Left ventricle myocardium inferior (tissue), 1 donor: ENCODE data around the gene STAG3. TPM values are rescaled to one million over a fixed set of nuclear protein-coding genes. Genes with fewer than 3 reads are reported as not detected.
A peak's percentile ranks its signal among the peaks of the same experiment; 100 is the strongest.

Experiments used
- DNase-seq: peaks from one replicate; pipeline ENCODE4 v3.0.0-alpha.2; 2020
- H3K27ac ChIP-seq: fragments of 200-600 bp; replicated peaks from 2 replicates; pipeline ENCODE4 v1.8.0; 2021
- H3K27me3 ChIP-seq: fragments of 200-600 bp; 2 replicates; pipeline ENCODE4 v1.8.0; 2021; ENCODE audit warnings: low read depth
- H3K36me3 ChIP-seq: fragments of 200-600 bp; 2 replicates; pipeline ENCODE4 v1.8.0; 2021
- H3K4me1 ChIP-seq: fragments of 200-600 bp; 2 replicates; pipeline ENCODE4 v1.8.0; 2021
- H3K4me3 ChIP-seq: fragments of 200-600 bp; 2 replicates; pipeline ENCODE4 v1.8.0; 2021; ENCODE audit warnings: mild to moderate bottlenecking, moderate library complexity
- H3K9me3 ChIP-seq: fragments of 200-600 bp; replicated peaks from 2 replicates; pipeline ENCODE4 v1.8.0; 2021
- intact Hi-C: fragments of 100-400 bp; cut with micrococcal nuclease; formaldehyde crosslinking; loops from one replicate; pipeline ENCODE4 v1.11.0; 2022
- total RNA-seq: library from RNA; stranded (reverse); fragmentation: NEBNext Ultra II Directional; extraction: Animal tissue kit (Norgen Biotek cat#: 25700); gene quantifications from one replicate; pipeline ENCODE4 v1.2.1, GENCODE V29; 2021
- TF ChIP-seq, protein P1 (sequence below): fragments of 200-600 bp; IDR thresholded peaks from 2 replicates; pipeline ENCODE4 v1.8.0; 2021; ENCODE audit warnings: antibody characterized with exemption, mild to moderate bottlenecking, borderline replicate concordance
- donor health status: DM: no; HTN: yes; CAD: no; lungs with severe emphysema.

The STAG3 gene
- total RNA-seq, 1 donor from 2014 or later = 0.74 TPM

DNA sequence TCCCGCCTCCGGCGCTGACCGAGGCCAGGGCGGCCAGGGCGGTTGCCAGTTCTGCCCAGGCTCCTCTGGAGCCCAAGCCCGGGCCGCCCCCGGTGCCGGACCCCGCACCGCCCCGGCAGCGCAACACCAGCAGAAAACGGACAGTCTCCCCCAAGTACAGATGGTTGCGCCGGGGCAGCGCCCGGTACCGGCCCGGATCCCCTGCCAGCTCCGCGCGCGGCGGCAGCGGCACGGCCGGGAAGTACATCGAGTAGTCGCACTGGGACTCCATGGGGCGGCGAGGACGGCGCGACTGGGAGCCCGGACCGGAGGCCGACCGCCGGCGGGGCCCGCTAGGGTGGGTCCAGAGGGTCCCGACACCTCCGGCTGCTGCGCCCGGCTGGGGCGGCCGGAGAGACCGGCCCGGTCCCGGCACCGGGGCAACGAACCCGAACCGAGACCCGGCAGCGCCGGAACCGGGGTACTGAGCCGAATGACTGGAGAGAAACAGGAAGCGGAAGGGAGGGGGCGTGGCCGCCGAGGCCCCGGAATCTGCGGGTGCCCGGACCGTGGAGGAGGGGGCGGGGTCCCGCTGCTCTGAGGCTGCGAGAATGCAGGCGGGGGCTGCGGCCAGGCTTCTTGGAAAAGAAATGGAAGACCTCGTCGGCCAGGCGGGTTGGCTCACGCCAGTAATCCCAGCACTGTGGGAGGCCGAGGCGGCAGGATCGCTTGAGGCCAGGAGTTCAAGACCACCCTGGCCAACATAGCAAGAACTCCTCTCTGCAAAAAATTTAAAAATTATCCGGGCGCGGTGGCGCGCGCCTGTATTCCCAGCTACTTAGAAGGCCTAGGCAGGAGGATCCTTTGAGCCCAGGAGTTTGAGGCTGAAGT, 19.3 kb upstream of the STAG3 start, which contains the start of gene TRAPPC14:
TSS of gene TRAPPC14 (minus strand) at position 495 of the 870 bp plus-strand sequence. CDS start at position 271, 224 bp downstream.
- H3K36me3 ChIP-seq = peaks cover 33% of the 10 kb centered on the region
- H3K9me3 ChIP-seq = no peaks in the 10 kb centered on the region
- H3K4me3 ChIP-seq = peak within 1 kb of the TSS; percentile 95
- TF ChIP-seq, protein P1, sequence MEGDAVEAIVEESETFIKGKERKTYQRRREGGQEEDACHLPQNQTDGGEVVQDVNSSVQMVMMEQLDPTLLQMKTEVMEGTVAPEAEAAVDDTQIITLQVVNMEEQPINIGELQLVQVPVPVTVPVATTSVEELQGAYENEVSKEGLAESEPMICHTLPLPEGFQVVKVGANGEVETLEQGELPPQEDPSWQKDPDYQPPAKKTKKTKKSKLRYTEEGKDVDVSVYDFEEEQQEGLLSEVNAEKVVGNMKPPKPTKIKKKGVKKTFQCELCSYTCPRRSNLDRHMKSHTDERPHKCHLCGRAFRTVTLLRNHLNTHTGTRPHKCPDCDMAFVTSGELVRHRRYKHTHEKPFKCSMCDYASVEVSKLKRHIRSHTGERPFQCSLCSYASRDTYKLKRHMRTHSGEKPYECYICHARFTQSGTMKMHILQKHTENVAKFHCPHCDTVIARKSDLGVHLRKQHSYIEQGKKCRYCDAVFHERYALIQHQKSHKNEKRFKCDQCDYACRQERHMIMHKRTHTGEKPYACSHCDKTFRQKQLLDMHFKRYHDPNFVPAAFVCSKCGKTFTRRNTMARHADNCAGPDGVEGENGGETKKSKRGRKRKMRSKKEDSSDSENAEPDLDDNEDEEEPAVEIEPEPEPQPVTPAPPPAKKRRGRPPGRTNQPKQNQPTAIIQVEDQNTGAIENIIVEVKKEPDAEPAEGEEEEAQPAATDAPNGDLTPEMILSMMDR = no peak
- peak; percentile 95 for DNase-seq
- peaks cover 26% of the 10 kb centered on the region for H3K4me1 ChIP-seq
- peak within 1 kb of the TSS; percentile 87 for H3K27ac ChIP-seq
- intact Hi-C loops = no loop called here
- H3K27me3 ChIP-seq = no peaks in the 10 kb centered on the region

DNA sequence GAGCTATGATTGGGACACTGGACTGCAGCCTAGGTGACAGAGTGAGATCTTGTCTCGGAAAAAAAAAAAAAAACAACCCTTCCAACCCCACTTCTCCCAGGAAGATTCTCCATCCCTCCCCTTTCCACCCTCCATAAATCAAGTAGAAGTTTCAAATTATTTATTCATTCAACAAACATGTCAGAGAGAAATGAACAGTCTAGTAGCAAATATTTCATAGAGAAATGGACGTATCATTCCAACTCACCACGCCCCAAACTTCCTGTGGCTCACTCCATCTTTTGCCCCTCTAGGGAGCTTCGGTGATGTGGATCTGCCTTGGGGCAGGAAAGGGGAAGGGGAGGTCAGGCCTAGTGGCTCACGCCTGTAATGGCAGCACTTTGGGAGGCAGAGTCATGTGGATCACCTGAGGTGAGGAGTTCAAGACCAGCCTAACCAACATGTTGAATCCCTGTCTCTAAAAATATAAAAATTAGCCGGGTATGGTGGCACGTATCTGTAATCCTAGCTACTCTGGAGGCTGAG, 18.6 kb upstream of the STAG3 start:
- Histone ChIP-seq H3K4me3 (peak overlapping the region; percentile 95), H3K4me1 (peaks cover 26% of the 10 kb centered on the region), H3K27ac (peak overlapping the region; percentile 87), H3K27me3 (peaks cover 3% of the 10 kb centered on the region), H3K36me3 (peaks cover 26% of the 10 kb centered on the region), H3K9me3 (no peaks in the 10 kb centered on the region)
- DNase-seq = no peak
- TF ChIP-seq, protein P1 = no peak
- intact Hi-C loops = no loop called here

DNA sequence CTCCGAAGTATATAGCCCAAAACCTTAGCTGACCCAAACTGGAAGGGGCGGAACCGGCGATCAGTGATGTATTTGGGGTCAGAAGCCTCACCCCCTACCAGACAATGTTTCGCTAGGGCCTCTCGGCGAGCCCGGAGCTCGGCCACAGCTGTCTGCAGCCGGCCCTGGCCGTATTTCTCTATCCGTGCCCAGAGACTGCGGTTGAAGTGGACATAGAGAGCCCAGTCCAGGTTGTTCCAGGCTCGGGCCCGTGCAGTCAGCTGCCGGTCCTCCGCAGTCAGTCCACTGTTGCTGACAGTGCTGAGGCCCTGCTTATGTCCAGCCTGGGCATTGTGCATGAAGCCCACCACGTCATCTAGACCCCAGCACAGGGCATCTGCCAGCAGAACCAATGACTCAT, 17.7 kb upstream of the STAG3 start:
- intact Hi-C loops = no loop called here
- TF ChIP-seq, protein P1 = no peak
- Histone ChIP-seq H3K9me3 (no peaks in the 10 kb centered on the region), H3K4me1 (peaks cover 26% of the 10 kb centered on the region), H3K36me3 (peaks cover 17% of the 10 kb centered on the region), H3K27me3 (peaks cover 7% of the 10 kb centered on the region), H3K4me3 (no peak overlapping the region), H3K27ac (no peak overlapping the region)
- no peak for DNase-seq

DNA sequence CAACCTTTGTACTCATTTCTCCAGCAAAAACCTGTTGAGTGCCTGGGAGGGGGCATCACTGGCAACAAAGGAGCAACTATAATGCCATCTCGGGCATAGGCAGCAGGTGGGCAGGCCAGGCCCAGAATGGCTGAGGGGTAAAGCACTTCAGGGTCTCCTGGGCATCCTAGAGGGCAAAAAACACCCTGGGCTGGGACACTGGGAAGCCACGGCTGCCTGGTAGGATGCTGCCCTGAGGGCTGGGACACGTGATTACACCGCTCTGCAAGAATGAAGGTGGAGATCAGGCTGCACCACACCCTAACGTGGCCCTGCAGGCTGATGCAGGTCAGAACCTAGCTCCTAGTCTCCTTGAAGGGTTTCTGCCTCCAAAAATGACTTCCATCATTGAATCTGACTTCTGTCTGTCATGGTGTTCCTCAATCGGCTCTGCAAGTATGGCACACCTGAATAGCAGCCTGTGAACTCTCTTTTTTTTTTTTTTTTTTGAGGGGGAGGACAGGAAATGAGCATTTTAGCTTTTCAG, 14.6 kb upstream of the STAG3 start:
- Histone ChIP-seq H3K9me3 (no peaks in the 10 kb centered on the region), H3K4me3 (no peak overlapping the region), H3K27ac (no peak overlapping the region), H3K27me3 (peaks cover 33% of the 10 kb centered on the region), H3K4me1 (peaks cover 24% of the 10 kb centered on the region), H3K36me3 (no peaks in the 10 kb centered on the region)
- DNase-seq = no peak
- intact Hi-C loops = no loop called here
- TF ChIP-seq, protein P1 = no peak

DNA sequence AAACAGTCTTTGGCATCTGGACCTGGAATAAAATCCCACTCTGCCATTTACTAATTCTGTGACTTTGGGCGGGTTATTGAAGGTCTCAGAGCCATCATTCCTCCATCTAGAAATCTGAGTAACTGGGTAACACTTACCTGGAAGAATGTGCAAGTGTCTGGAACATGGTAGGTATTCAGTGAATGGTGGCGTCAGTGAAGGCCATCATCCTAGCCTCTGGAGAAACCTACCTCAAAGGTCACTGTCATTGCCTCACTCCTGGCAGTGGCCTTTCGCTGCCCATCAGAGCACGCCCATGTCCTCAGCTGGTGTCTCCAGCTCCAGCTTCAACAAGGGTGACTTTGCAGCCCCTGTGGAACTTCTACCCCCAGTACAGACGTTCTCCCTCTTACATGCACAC, 13.8 kb upstream of the STAG3 start:
- no peaks in the 10 kb centered on the region for H3K9me3 ChIP-seq
- intact Hi-C loops = no loop called here
- H3K4me3 ChIP-seq = no peak overlapping the region
- peaks cover 24% of the 10 kb centered on the region for H3K4me1 ChIP-seq
- TF ChIP-seq, protein P1 = no peak
- H3K27me3 ChIP-seq = peaks cover 38% of the 10 kb centered on the region
- DNase-seq = no peak
- H3K27ac ChIP-seq = no peak overlapping the region
- no peaks in the 10 kb centered on the region for H3K36me3 ChIP-seq
